Body of pancreas (tissue), 4 donors: ENCODE measurements around the gene RXFP4.

Source experiments
- CTCF ChIP-seq, 7 experiments: fragments of 450-650 bp in 4 of 7; fragments of 200-600 bp in 3 of 7; sonication (generic) in 3 of 7; IDR thresholded peaks; one replicate each; pipeline ENCODE4 v1.5.1; 2016 to 2019; ENCODE audit warnings: antibody characterized with exemption in 7 of 7
- POLR2A ChIP-seq, 3 donors: fragments of 450-650 bp; IDR thresholded peaks; one replicate each; pipeline ENCODE4 v1.6.1; 2016; ENCODE audit warnings: antibody characterized with exemption in 3 of 3, mild to moderate bottlenecking in 2 of 3

- TF ChIP-seq CTCF (IDR thresholded peaks at IDR 0.05) (no peak), POLR2A (IDR thresholded peaks at IDR 0.05) (no peak)
Measured at GRCh38 chr1:155898888-155899287, 42.5 kb upstream of the RXFP4 start.
